WERI-Rb-1 (cell line): Measurements from ENCODE around the gene NINJ2.

Source experiments
- DNase-seq: peaks from one replicate; pipeline ENCODE4 v3.0.0-alpha.2; 2020
- H3K27ac ChIP-seq: fragments of 250-450 bp; sonication (Bioruptor Pico); 2 replicates; pipeline ENCODE4 v1.5.1; 2020; ENCODE audit warnings: mild to moderate bottlenecking, moderate library complexity
- H3K27me3 ChIP-seq: fragments of 250-450 bp; sonication (Bioruptor Pico); 2 replicates; pipeline ENCODE4 v1.5.1; 2021; ENCODE audit warnings: mild to moderate bottlenecking, low read depth, moderate library complexity; ENCODE audit not compliant: insufficient read depth, severe bottlenecking
- H3K36me3 ChIP-seq: fragments of 250-450 bp; sonication (Bioruptor Pico); 2 replicates; pipeline ENCODE4 v1.5.1; 2020; ENCODE audit warnings: mild to moderate bottlenecking, moderate library complexity
- H3K4me3 ChIP-seq: 2 replicates; pipeline ENCODE4 v1.5.1; 2011; ENCODE audit warnings: low read depth, mild to moderate bottlenecking, control low read depth, low read length
- H3K9me3 ChIP-seq: fragments of 250-450 bp; sonication (Bioruptor Pico); 2 replicates; pipeline ENCODE4 v1.5.1; 2021; ENCODE audit warnings: mild to moderate bottlenecking, moderate library complexity; ENCODE audit not compliant: severe bottlenecking
- TF ChIP-seq, protein P1 (sequence below): IDR thresholded peaks from 2 replicates; pipeline ENCODE4 v1.5.1; 2011; ENCODE audit warnings: low read depth, mild to moderate bottlenecking, control low read depth, inconsistent platforms, low read length

Gene NINJ2

DNA sequence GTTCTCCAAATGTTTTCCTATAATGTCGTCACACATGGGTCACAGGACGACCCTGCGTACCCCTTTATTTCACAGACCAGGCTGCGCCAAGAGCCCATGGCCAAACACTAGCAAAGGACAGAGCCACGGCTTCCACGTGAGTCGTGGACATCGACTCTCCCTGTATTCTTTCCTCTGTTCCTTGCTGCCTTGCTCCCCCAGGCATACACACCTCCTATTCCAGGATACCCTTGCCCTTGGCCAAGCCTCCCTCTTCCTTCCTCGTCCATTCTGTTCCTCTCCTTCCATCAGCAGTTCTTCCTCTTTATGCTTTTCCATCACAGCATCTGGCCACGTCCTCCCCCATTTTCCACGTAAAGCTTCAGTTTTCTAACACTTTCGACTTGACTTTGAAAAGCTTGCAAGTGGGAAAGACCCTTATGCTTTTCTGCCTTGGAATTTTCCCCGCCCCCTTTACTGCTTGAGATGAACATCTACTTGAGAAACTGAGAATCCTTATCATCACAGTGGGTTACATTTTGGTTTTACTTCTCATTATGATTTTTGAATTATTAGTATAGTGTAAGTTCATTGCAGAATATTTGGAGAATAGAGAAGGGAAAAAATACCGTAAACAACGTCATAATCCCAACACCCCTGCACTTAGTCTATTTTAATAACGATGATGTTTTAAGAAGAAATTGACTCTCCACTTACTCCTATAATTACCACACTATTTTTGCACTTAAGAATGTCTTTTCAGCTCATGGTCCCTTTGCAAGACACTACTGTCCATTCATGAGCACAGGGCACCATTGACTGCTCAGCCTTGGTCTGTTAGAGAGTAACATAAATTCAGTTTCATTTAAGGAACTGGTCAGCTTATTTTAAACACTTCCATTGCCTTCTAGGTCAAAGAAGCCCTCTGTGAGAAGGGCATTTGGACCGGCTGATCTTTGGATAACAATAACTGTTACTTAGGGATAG is 15.8 kb upstream of the NINJ2 start:
- H3K36me3 ChIP-seq = no peaks in the 10 kb centered on the region
- H3K4me3 ChIP-seq = no peak overlapping the region
- TF ChIP-seq, protein P1, sequence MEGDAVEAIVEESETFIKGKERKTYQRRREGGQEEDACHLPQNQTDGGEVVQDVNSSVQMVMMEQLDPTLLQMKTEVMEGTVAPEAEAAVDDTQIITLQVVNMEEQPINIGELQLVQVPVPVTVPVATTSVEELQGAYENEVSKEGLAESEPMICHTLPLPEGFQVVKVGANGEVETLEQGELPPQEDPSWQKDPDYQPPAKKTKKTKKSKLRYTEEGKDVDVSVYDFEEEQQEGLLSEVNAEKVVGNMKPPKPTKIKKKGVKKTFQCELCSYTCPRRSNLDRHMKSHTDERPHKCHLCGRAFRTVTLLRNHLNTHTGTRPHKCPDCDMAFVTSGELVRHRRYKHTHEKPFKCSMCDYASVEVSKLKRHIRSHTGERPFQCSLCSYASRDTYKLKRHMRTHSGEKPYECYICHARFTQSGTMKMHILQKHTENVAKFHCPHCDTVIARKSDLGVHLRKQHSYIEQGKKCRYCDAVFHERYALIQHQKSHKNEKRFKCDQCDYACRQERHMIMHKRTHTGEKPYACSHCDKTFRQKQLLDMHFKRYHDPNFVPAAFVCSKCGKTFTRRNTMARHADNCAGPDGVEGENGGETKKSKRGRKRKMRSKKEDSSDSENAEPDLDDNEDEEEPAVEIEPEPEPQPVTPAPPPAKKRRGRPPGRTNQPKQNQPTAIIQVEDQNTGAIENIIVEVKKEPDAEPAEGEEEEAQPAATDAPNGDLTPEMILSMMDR = no peak
- no peak for DNase-seq
- no peaks in the 10 kb centered on the region for H3K9me3 ChIP-seq
- no peak overlapping the region for H3K27ac ChIP-seq
- no peaks in the 10 kb centered on the region for H3K27me3 ChIP-seq

DNA sequence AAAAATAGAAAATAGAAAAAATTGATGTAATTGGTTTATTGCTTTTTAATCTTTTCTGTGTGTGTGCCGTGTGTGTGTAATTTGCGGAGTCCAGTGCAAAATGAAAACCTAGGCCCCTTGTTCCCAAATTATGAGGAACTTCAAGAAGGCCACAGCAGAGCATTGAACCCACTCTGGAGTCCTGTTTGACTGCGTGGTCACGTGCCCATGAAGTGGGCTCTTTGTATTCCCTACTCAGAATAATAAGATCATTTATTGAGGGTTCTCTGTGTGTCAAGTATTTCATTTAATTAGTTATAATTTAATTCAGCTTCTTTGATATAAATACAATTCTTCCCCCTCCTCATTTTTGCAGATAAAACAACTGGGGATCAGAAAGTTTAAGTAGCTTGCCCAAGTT is 12.3 kb upstream of the NINJ2 start:
- TF ChIP-seq, protein P1 = no peak
- no peak for DNase-seq

DNA sequence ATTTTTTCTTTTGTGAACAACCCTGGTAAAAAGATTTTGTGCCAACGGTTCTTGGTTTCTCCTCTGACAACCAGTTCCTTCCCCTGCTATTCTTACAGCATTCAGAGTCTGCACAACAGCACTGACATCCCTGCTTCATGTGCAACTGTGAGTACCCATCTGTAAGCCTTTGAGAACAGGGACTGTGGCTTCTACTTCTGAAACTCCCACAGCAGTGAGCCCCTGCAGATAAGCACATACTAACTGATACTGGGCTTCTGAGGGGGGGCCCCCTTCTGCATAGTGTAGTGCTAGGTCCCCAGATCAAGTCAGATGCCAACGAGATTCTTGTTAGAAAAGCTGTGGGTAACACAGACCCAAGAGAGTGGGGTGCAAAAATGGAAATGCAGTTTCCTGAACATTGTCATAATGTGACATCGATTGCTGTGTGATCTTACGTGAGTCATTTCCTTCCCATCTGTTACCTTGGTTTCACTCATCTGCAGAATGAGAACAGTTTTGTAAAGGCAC is 11.1 kb upstream of the NINJ2 start:
- H3K27me3 ChIP-seq = no peaks in the 10 kb centered on the region
- no peak overlapping the region for H3K27ac ChIP-seq
- H3K4me3 ChIP-seq = no peak overlapping the region
- no peaks in the 10 kb centered on the region for H3K36me3 ChIP-seq
- no peak for DNase-seq
- no peaks in the 10 kb centered on the region for H3K9me3 ChIP-seq
- TF ChIP-seq, protein P1 = no peak

More for the DNA sequence above, 12.3 kb upstream of the NINJ2 start:
- no peaks in the 10 kb centered on the region for H3K9me3 ChIP-seq
- H3K27me3 ChIP-seq = no peaks in the 10 kb centered on the region
- H3K4me3 ChIP-seq = no peak overlapping the region
- H3K27ac ChIP-seq = no peak overlapping the region
- H3K36me3 ChIP-seq = no peaks in the 10 kb centered on the region

DNA sequence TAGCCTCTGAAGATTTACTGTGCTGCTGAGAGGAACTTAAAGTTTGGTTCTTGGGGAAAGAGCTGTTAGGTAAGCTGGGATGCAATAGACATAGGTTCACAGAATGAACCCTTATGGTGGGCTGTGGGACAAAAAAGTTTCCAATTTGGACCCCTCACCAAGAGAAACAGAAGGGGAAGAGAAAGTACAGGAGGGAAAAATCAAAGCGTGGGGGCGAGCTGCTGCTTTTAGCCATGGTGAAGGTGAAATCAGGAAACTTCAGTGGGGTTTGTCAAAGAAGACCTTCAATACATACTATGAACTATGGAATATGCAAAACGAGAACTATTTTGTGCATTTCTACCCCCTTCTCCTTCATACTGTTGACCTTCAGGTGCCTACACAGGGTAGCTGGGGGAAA is 10.6 kb upstream of the NINJ2 start:
- H3K36me3 ChIP-seq = no peaks in the 10 kb centered on the region
- no peaks in the 10 kb centered on the region for H3K27me3 ChIP-seq
- DNase-seq = no peak
- no peak overlapping the region for H3K27ac ChIP-seq
- H3K4me3 ChIP-seq = no peak overlapping the region
- TF ChIP-seq, protein P1 = no peak
- H3K9me3 ChIP-seq = no peaks in the 10 kb centered on the region

DNA sequence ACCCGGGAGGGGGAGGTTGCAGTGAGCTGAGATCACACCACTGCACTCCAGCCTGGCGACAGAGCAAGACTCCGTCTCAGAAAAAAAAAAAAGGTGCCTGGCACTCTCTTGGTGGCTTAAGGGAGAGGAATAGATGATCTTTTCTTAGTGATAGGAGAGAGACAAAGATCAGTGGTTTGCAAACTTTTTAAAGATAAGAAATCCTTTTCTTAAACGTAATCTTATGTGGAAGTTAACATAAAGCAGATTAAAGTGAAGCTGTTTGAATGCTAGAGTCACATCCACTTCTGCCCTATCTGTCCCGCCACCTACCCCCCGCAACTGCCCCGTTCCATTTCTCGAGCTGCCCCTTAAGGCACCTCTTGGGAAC is 6.3 kb upstream of the NINJ2 start:
- H3K36me3 ChIP-seq = no peaks in the 10 kb centered on the region
- TF ChIP-seq, protein P1 = no peak
- no peaks in the 10 kb centered on the region for H3K9me3 ChIP-seq
- no peaks in the 10 kb centered on the region for H3K27me3 ChIP-seq
- DNase-seq = no peak
- H3K4me3 ChIP-seq = no peak overlapping the region
- no peak overlapping the region for H3K27ac ChIP-seq
